ENCODE measurements around the gene LRRC70. TPM values are rescaled to one million over a fixed set of nuclear protein-coding genes. Genes with fewer than 3 reads are reported as not detected.
"Not testable (repeated sequence)": the region's sequence is repeated elsewhere in the genome, so short reads cannot be mapped to it uniquely, and the experiment has no call there.

Gene LRRC70
- total RNA-seq, 2 experiments from 2014 or later = 0.97 to 1.4 TPM

DNA sequence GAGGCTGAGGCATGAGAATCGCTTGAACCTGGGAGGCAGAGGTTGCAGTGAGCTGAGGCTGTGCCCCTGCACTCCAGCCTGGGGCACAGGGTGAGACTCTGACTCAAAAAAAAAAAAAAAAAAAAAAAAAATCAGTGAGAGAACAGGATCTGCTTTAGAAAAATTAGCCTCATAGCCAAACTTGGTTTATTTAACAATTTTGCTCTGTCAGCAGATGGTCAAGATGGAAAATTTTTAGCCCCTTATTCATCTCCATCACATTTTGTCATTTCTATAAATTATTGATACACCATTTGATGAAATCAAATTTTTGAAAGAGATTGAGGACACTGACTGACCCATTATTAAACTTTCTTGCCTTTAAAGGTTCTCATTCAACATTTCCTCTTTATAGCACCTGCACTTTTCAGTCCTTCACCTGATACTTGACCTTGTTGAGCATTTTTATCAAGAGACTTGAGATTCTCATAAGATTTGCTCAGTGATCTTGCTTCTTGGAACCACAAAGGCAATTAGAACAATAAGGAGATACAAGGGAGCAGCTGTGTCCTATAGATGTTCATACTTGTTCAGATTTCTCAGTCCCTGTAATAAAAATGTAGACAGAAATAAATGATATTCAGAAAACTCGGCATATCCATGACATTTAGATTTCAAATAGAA, 38.1 kb downstream of the LRRC70 start:
- CTCF ChIA-PET = no interaction called here
- Mint-ChIP-seq H3K4me3 (no peak overlapping the region), H3K27me3 (ENCODE audit: low read depth) (no peaks in the 10 kb centered on the region), H3K27ac (no peak overlapping the region), H3K36me3 (ENCODE audit: low read depth) (peaks cover 6% of the 10 kb centered on the region), H3K4me1 (ENCODE audit: low read depth) (no peaks in the 10 kb centered on the region), H3K9me3 (ENCODE audit: insufficient read depth) (no peaks in the 10 kb centered on the region)
- ATAC-seq = no peak
- no peak for DNase-seq
- POLR2A ChIA-PET = no interaction called here

GRCh38 chr5:62617943-62618342, 39.3 kb downstream of the LRRC70 start:
- no peaks in the 10 kb centered on the region for H3K27me3 Mint-ChIP-seq (ENCODE audit: low read depth)
- H3K27ac Mint-ChIP-seq = no peak overlapping the region
- DNase-seq (no peak), ATAC-seq (no peak)
- CTCF ChIA-PET = no interaction called here
- peaks cover 4% of the 10 kb centered on the region for H3K36me3 Mint-ChIP-seq (ENCODE audit: low read depth)
- no peaks in the 10 kb centered on the region for H3K9me3 Mint-ChIP-seq (ENCODE audit: insufficient read depth)
- POLR2A ChIA-PET = no interaction called here
- no peak overlapping the region for H3K4me3 Mint-ChIP-seq
- no peaks in the 10 kb centered on the region for H3K4me1 Mint-ChIP-seq (ENCODE audit: low read depth)

- H3K4me3 Mint-ChIP-seq = no peak overlapping the region
- H3K27ac Mint-ChIP-seq = peak overlapping the region; percentile 27
- POLR2A ChIA-PET = no interaction called here
- no peaks in the 10 kb centered on the region for H3K27me3 Mint-ChIP-seq (ENCODE audit: low read depth)
- H3K36me3 Mint-ChIP-seq (ENCODE audit: low read depth) = no peaks in the 10 kb centered on the region
- no peaks in the 10 kb centered on the region for H3K4me1 Mint-ChIP-seq (ENCODE audit: low read depth)
- ATAC-seq = no peak
- H3K9me3 Mint-ChIP-seq (ENCODE audit: insufficient read depth) = no peaks in the 10 kb centered on the region
- DNase-seq = no peak
- CTCF ChIA-PET = no interaction called here
Measured at GRCh38 chr5:62620761-62621160, 42.1 kb downstream of the LRRC70 start.

GRCh38 chr5:62621280-62621679, 42.7 kb downstream of the LRRC70 start:
- DNase-seq (no peak), ATAC-seq (no peak)
- Mint-ChIP-seq H3K4me3 (no peak overlapping the region), H3K9me3 (ENCODE audit: insufficient read depth) (no peaks in the 10 kb centered on the region), H3K27me3 (ENCODE audit: low read depth) (no peaks in the 10 kb centered on the region), H3K4me1 (ENCODE audit: low read depth) (no peaks in the 10 kb centered on the region), H3K36me3 (ENCODE audit: low read depth) (no peaks in the 10 kb centered on the region), H3K27ac (peak overlapping the region; percentile 27)
- CTCF ChIA-PET = no interaction called here
- POLR2A ChIA-PET = no interaction called here

DNA sequence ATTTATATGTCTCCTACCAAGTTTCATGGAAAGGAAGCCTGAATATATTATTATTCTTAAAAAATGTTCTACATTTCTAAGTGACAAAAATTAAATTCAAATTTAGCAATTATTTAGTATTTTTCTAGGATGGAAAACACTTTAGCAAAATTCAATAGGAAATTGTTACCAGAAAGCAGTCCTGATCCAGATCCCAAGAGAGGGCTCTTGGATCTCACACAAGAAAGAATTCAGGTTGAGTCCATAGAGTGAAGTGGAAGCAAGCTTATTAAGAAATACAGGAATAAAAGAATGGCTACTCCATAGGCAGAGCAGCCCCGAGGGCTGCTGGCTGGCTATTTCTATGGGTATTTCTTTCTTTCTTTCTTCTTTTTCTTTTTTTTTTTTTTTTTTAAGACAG, 44.7 kb downstream of the LRRC70 start:
- Mint-ChIP-seq H3K4me1 (ENCODE audit: low read depth) (no peaks in the 10 kb centered on the region), H3K36me3 (ENCODE audit: low read depth) (no peaks in the 10 kb centered on the region), H3K27me3 (ENCODE audit: low read depth) (no peaks in the 10 kb centered on the region), H3K27ac (no peak overlapping the region), H3K9me3 (ENCODE audit: insufficient read depth) (no peaks in the 10 kb centered on the region), H3K4me3 (no peak overlapping the region)
- ChIA-PET POLR2A (no interaction called here), CTCF (no interaction called here)
- ATAC-seq (no peak), DNase-seq (no peak)

DNA sequence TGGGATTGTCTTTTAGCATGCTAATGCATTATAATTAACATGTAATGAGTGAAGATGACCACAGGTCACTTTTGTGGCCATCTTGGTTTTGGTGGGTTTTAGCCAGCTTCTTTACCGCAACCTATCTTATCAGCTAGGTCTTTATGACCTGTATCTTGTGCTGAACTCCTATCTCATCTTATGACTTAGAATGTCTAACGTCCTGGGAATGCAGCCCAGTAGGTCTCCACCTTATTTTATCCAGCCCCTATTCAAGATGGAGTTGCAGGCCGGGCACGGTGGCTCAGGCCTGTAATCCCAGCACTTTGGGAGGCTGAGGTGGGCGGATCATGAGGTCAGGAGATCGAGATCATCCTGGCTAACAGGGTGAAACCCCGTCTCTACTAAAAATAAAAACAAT, 45.8 kb downstream of the LRRC70 start:
- H3K27ac Mint-ChIP-seq; CTCF ChIA-PET; H3K36me3 Mint-ChIP-seq (ENCODE audit: low read depth): not testable (repeated sequence)

GRCh38 chr5:62626534-62626933, 47.9 kb downstream of the LRRC70 start:
- CTCF ChIA-PET = interaction anchor here (1.2 kb wide), 1 partner anchor 166 kb away, joined by 3 read pairs; no protein-coding TSS in a partner anchor
- DNase-seq (no peak), ATAC-seq (no peak)
- Mint-ChIP-seq H3K9me3 (ENCODE audit: insufficient read depth) (no peaks in the 10 kb centered on the region), H3K27me3 (ENCODE audit: low read depth) (no peaks in the 10 kb centered on the region), H3K4me3 (no peak overlapping the region), H3K36me3 (ENCODE audit: low read depth) (peaks cover 1% of the 10 kb centered on the region), H3K27ac (no peak overlapping the region), H3K4me1 (ENCODE audit: low read depth) (no peaks in the 10 kb centered on the region)
- POLR2A ChIA-PET = no interaction called here

More for the DNA sequence above, 45.8 kb downstream of the LRRC70 start:
- ATAC-seq; POLR2A ChIA-PET; H3K4me3 Mint-ChIP-seq; H3K27me3 Mint-ChIP-seq (ENCODE audit: low read depth); H3K9me3 Mint-ChIP-seq (ENCODE audit: insufficient read depth); H3K4me1 Mint-ChIP-seq (ENCODE audit: low read depth); DNase-seq: not testable (repeated sequence)

- H3K9me3 Mint-ChIP-seq (ENCODE audit: insufficient read depth) = no peaks in the 10 kb centered on the region
- H3K27ac Mint-ChIP-seq = no peak overlapping the region
- H3K4me3 Mint-ChIP-seq = no peak overlapping the region
- DNase-seq (no peak), ATAC-seq (no peak)
- POLR2A ChIA-PET = no interaction called here
- H3K4me1 Mint-ChIP-seq (ENCODE audit: low read depth) = no peaks in the 10 kb centered on the region
- CTCF ChIA-PET = interaction anchor here (1.2 kb wide), 1 partner anchor 166 kb away, joined by 3 read pairs; no protein-coding TSS in a partner anchor
- H3K27me3 Mint-ChIP-seq (ENCODE audit: low read depth) = no peaks in the 10 kb centered on the region
- H3K36me3 Mint-ChIP-seq (ENCODE audit: low read depth) = peaks cover 1% of the 10 kb centered on the region
Measured at GRCh38 chr5:62627121-62627520, 48.5 kb downstream of the LRRC70 start.

- POLR2A ChIA-PET = no interaction called here
- Mint-ChIP-seq H3K4me3 (no peak overlapping the region), H3K36me3 (ENCODE audit: low read depth) (peaks cover 1% of the 10 kb centered on the region), H3K27me3 (ENCODE audit: low read depth) (no peaks in the 10 kb centered on the region), H3K9me3 (ENCODE audit: insufficient read depth) (no peaks in the 10 kb centered on the region), H3K27ac (no peak overlapping the region), H3K4me1 (ENCODE audit: low read depth) (no peaks in the 10 kb centered on the region)
- ATAC-seq = no peak
- DNase-seq = no peak
- CTCF ChIA-PET = interaction anchor here (1.2 kb wide), 1 partner anchor 167 kb away, joined by 3 read pairs; no protein-coding TSS in a partner anchor
Measured at GRCh38 chr5:62627901-62628300, 49.3 kb downstream of the LRRC70 start.

Other genes with a start within 250 kb of the LRRC70 start
- gene DIMT1, start 174.9 kb upstream of the LRRC70 start, total RNA-seq = 10 to 100 TPM; 24.8 to 28.8 TPM
- gene IPO11, start 166.1 kb upstream of the LRRC70 start, total RNA-seq = 10 to 100 TPM; 34.8 to 38.9 TPM

Data from activated CD8-positive, alpha-beta T cell treated with anti-CD3 and anti-CD28 coated beads, Interleukin-2, amount 10 ng/mL, durations not matched to agents 7 days and 5 days (primary cell).